ENCODE results near the gene MYO5B.

- TF ChIP-seq, protein P1, sequence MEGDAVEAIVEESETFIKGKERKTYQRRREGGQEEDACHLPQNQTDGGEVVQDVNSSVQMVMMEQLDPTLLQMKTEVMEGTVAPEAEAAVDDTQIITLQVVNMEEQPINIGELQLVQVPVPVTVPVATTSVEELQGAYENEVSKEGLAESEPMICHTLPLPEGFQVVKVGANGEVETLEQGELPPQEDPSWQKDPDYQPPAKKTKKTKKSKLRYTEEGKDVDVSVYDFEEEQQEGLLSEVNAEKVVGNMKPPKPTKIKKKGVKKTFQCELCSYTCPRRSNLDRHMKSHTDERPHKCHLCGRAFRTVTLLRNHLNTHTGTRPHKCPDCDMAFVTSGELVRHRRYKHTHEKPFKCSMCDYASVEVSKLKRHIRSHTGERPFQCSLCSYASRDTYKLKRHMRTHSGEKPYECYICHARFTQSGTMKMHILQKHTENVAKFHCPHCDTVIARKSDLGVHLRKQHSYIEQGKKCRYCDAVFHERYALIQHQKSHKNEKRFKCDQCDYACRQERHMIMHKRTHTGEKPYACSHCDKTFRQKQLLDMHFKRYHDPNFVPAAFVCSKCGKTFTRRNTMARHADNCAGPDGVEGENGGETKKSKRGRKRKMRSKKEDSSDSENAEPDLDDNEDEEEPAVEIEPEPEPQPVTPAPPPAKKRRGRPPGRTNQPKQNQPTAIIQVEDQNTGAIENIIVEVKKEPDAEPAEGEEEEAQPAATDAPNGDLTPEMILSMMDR (IDR thresholded peaks at IDR 0.05): no peak
- TF ChIP-seq POLR2A (IDR thresholded peaks at IDR 0.05) (no peak), POLR2AphosphoS5 (IDR thresholded peaks at IDR 0.05; ENCODE audit: insufficient read depth in 1 of 2, low read depth in 1 of 2) (no peak)
Observed at GRCh38 chr18:50074404-50074803, 120.5 kb downstream of the MYO5B start.
